22Rv1 (cell line): Measurements from ENCODE around the gene SV2A.

Experiments used
- H3K27ac ChIP-seq: fragments of 450-650 bp; 2 replicates; pipeline ENCODE4 v1.5.1; 2017
- CTCF ChIP-seq: fragments of 450-650 bp; IDR thresholded peaks from 2 replicates; pipeline ENCODE4 v1.5.1; 2017; ENCODE audit warnings: mild to moderate bottlenecking
- ZFX ChIP-seq: fragments of 450-650 bp; IDR thresholded peaks from 2 replicates; pipeline ENCODE4 v1.6.1; 2017; ENCODE audit warnings: antibody characterized with exemption, borderline replicate concordance

Gene SV2A

GRCh38 chr1:149886396-149887195 lies 31.0 kb downstream of the SV2A start:
- TF ChIP-seq ZFX = no peak
- TF ChIP-seq CTCF = no peak
- H3K27ac ChIP-seq = peak overlapping the region; percentile 100

- H3K27ac ChIP-seq = peak overlapping the region; percentile 100
These were observed 31.6 kb downstream of the SV2A start for GRCh38 chr1:149886121-149886395.

GRCh38 chr1:149885339-149886120 lies 32.1 kb downstream of the SV2A start:
- TF ChIP-seq ZFX (no peak), CTCF (peak; percentile 12; the same call in 1 of the 2 replicates)
- H3K27ac ChIP-seq = peak overlapping the region; percentile 100

- TF ChIP-seq ZFX (no peak), CTCF (no peak)
- H3K27ac ChIP-seq = peak overlapping the region; percentile 100
These were observed 33.0 kb downstream of the SV2A start for GRCh38 chr1:149884433-149885338.

- TF ChIP-seq ZFX = no peak
- no peak for TF ChIP-seq CTCF
- peak overlapping the region; percentile 100 for H3K27ac ChIP-seq
These were observed 33.9 kb downstream of the SV2A start for GRCh38 chr1:149883598-149884247.

- TF ChIP-seq ZFX (no peak), CTCF (no peak)
- H3K27ac ChIP-seq = no peak overlapping the region
These were observed 35.8 kb downstream of the SV2A start for GRCh38 chr1:149881876-149882275.

- no peak for TF ChIP-seq CTCF
- TF ChIP-seq ZFX = no peak
- no peak overlapping the region for H3K27ac ChIP-seq
These were observed 38.1 kb downstream of the SV2A start for GRCh38 chr1:149879556-149879955.
